Esophagus squamous epithelium (tissue), 5 donors: ENCODE data around the gene PRDM11. TPM values are rescaled to one million over a fixed set of nuclear protein-coding genes. Genes with fewer than 3 reads are reported as not detected.

Source experiments
- DNase-seq: peaks from one replicate; lab custom pipeline; 2025; lab: John Stamatoyannopoulos, UW
- H3K27ac ChIP-seq, 4 donors: fragments of 200-600 bp; sonication (generic); one replicate each; pipeline ENCODE4 v1.5.1; 2016 to 2019; ENCODE audit warnings: mild to moderate bottlenecking in 1 of 4
- H3K27me3 ChIP-seq, 4 donors: fragments of 200-600 bp; sonication (generic); 1 replicate in 3 of 4; 2 replicates in 1 of 4; pipeline versions ENCODE4 v1.5.1 to v1.6.0; 2017 to 2021; ENCODE audit warnings: antibody characterized with exemption in 1 of 4
- H3K36me3 ChIP-seq, 3 donors: fragments of 200-600 bp; sonication (generic); one replicate each; pipeline ENCODE4 v1.5.1; 2016 to 2019
- H3K4me1 ChIP-seq, 3 donors: fragments of 200-600 bp; sonication (generic); one replicate each; pipeline ENCODE4 v1.5.1; 2017 to 2019
- H3K4me3 ChIP-seq, 4 donors: fragments of 200-600 bp; sonication (generic); 1 replicate in 3 of 4; 2 replicates in 1 of 4; pipeline ENCODE4 v1.5.1; 2016 to 2019; ENCODE audit warnings: mild to moderate bottlenecking in 2 of 4, moderate library complexity in 1 of 4
- H3K9me3 ChIP-seq, 3 donors: fragments of 200-600 bp; sonication (generic); one replicate each; pipeline ENCODE4 v1.5.1; 2016 to 2019
- CTCF ChIP-seq, 6 experiments: fragments of 450-650 bp in 4 of 6; fragments of 200-600 bp in 2 of 6; sonication (generic) in 2 of 6; IDR thresholded peaks; one replicate each; pipeline ENCODE4 v1.5.1; 2016 to 2019; ENCODE audit warnings: antibody characterized with exemption in 6 of 6, mild to moderate bottlenecking in 4 of 6, moderate library complexity in 4 of 6
- POLR2A ChIP-seq, 4 donors: fragments of 450-650 bp; IDR thresholded peaks; one replicate each; pipeline ENCODE4 v1.6.1; 2017; ENCODE audit warnings: antibody characterized with exemption in 4 of 4, mild to moderate bottlenecking in 4 of 4, moderate library complexity in 3 of 4
- WGBS, 2 donors: methylation state at CpG; one replicate each; pipeline ENCODE4 v1.1.5; 2018; 5-methylcytosine and 5-hydroxymethylcytosine counted together
- intact Hi-C: fragments of 100-400 bp; cut with DNase I; formaldehyde crosslinking; loops from one replicate; pipeline ENCODE4 v1.15.0; 2022
- total RNA-seq, 4 donors: library from RNA; depleted of rRNA; stranded (reverse); fragments of >200 nt; gene quantifications; one replicate each; pipeline ENCODE4 v1.1.0, GENCODE V29; 2016
- donor health status: DM: yes; HTN: yes; CAD: no.

The PRDM11 gene
- total RNA-seq, 4 donors from 2014 or later: 3.9 to 13.9 (median 5.1) TPM

GRCh38 chr11:45234306-45235006 is 88.0 kb downstream of the PRDM11 start:
- intact Hi-C loops: no loop called here
- TF ChIP-seq CTCF (IDR thresholded peaks at IDR 0.05): no peak
- no peak for TF ChIP-seq POLR2A (IDR thresholded peaks at IDR 0.05)
- H3K4me1 ChIP-seq: no peaks in the 10 kb centered on the region

GRCh38 chr11:45237711-45238315 is 91.4 kb downstream of the PRDM11 start:
- intact Hi-C loops: no loop called here
- Histone ChIP-seq H3K9me3 (peaks cover 0 to 5% (median 0%) of the 10 kb centered on the region in 3 donors), H3K27ac (no peak overlapping the region), H3K4me3 (no peak overlapping the region), H3K27me3 (peaks cover 0 to 21% (median 0%) of the 10 kb centered on the region in 4 donors), H3K4me1 (no peaks in the 10 kb centered on the region), H3K36me3 (no peaks in the 10 kb centered on the region)
- TF ChIP-seq POLR2A (IDR thresholded peaks at IDR 0.05) (no peak), CTCF (IDR thresholded peaks at IDR 0.05) (no peak)
- no peak for DNase-seq
- 40 to 45% methylated on average over 1 to 2 of the region's 4 CpGs for WGBS, 2 donors

More at GRCh38 chr11:45234306-45235006, 88.0 kb downstream of the PRDM11 start:
- Histone ChIP-seq H3K27me3 (peaks cover 0 to 19% (median 0%) of the 10 kb centered on the region in 4 donors), H3K4me3 (no peak overlapping the region), H3K9me3 (peaks cover 0 to 4% (median 0%) of the 10 kb centered on the region in 3 donors), H3K27ac (no peak overlapping the region), H3K36me3 (peaks cover 0 to 4% (median 0%) of the 10 kb centered on the region in 3 donors)
- WGBS, 2 donors: 93 to 97% methylated on average over 8 to 11 of the region's 15 CpGs
- DNase-seq: no peak

GRCh38 chr11:45238724-45239123 is 92.3 kb downstream of the PRDM11 start:
- intact Hi-C loops: no loop called here
- WGBS, 2 donors: 59 to 70% methylated on average over 3 of the region's 3 CpGs
- Histone ChIP-seq H3K4me3 (no peak overlapping the region), H3K9me3 (peaks cover 0 to 5% (median 0%) of the 10 kb centered on the region in 3 donors), H3K36me3 (no peaks in the 10 kb centered on the region), H3K27ac (no peak overlapping the region), H3K4me1 (no peaks in the 10 kb centered on the region), H3K27me3 (peaks cover 0 to 21% (median 0%) of the 10 kb centered on the region in 4 donors)
- TF ChIP-seq POLR2A (IDR thresholded peaks at IDR 0.05) (no peak), CTCF (IDR thresholded peaks at IDR 0.05) (no peak)
- DNase-seq: no peak

- H3K27ac ChIP-seq: no peak overlapping the region
- no peak overlapping the region for H3K4me3 ChIP-seq
- DNase-seq: no peak
- peaks cover 0 to 5% (median 0%) of the 10 kb centered on the region in 3 donors for H3K9me3 ChIP-seq
- no peak for TF ChIP-seq POLR2A (IDR thresholded peaks at IDR 0.05)
- TF ChIP-seq CTCF (IDR thresholded peaks at IDR 0.05): no peak
- no peaks in the 10 kb centered on the region for H3K4me1 ChIP-seq
- peaks cover 0 to 21% (median 0%) of the 10 kb centered on the region in 4 donors for H3K27me3 ChIP-seq
- H3K36me3 ChIP-seq: no peaks in the 10 kb centered on the region
- intact Hi-C loops: no loop called here
- 88 to 100% methylated on average over 1 of the region's 1 CpG for WGBS, 2 donors
These were observed 93.3 kb downstream of the PRDM11 start for GRCh38 chr11:45239733-45240132.

- Histone ChIP-seq H3K36me3 (no peaks in the 10 kb centered on the region), H3K27ac (no peak overlapping the region), H3K27me3 (peaks cover 0 to 10% (median 0%) of the 10 kb centered on the region in 4 donors), H3K9me3 (peaks cover 0 to 5% (median 0%) of the 10 kb centered on the region in 3 donors), H3K4me3 (no peak overlapping the region), H3K4me1 (no peaks in the 10 kb centered on the region)
- no peak for DNase-seq
- 64 to 70% methylated on average over 6 to 8 of the region's 12 CpGs for WGBS, 2 donors
- TF ChIP-seq CTCF (IDR thresholded peaks at IDR 0.05) (no peak), POLR2A (IDR thresholded peaks at IDR 0.05) (no peak)
- intact Hi-C loops: no loop called here
These were observed 97.5 kb downstream of the PRDM11 start for GRCh38 chr11:45243967-45244366.
